Activated T-cell treated with anti-CD3 and anti-CD28 coated beads for 1 hour (primary cell): ENCODE measurements around the gene MUC16.

Source experiments
- DNase-seq: peaks from one replicate; pipeline ENCODE4 v3.0.0-alpha.2; 2020; ENCODE audit warnings: low read depth

MUC16 gene

GRCh38 chr19:9009431-9009830 lies 778 bp downstream of the MUC16 start:
- no peak for DNase-seq

GRCh38 chr19:9008667-9009066 lies 1.5 kb downstream of the MUC16 start:
- no peak for DNase-seq

GRCh38 chr19:9000933-9001332 lies 9.3 kb downstream of the MUC16 start:
- DNase-seq: no peak

GRCh38 chr19:8988204-8988603 lies 22.0 kb downstream of the MUC16 start:
- peak; percentile 17 for DNase-seq

GRCh38 chr19:8986296-8986695 lies 23.9 kb downstream of the MUC16 start:
- no peak for DNase-seq

- no peak for DNase-seq
Measured at GRCh38 chr19:8973501-8974091, 36.6 kb downstream of the MUC16 start.

- DNase-seq: no peak
Measured at GRCh38 chr19:8965887-8966286, 44.3 kb downstream of the MUC16 start.
